NCI-H526 (cell line): Measurements from ENCODE around the gene NOS1.

ENCODE experiments used
- DNase-seq, 2 experiments: peaks; one replicate each; lab custom pipeline; 2025; lab: John Stamatoyannopoulos, UW

The NOS1 gene

DNA sequence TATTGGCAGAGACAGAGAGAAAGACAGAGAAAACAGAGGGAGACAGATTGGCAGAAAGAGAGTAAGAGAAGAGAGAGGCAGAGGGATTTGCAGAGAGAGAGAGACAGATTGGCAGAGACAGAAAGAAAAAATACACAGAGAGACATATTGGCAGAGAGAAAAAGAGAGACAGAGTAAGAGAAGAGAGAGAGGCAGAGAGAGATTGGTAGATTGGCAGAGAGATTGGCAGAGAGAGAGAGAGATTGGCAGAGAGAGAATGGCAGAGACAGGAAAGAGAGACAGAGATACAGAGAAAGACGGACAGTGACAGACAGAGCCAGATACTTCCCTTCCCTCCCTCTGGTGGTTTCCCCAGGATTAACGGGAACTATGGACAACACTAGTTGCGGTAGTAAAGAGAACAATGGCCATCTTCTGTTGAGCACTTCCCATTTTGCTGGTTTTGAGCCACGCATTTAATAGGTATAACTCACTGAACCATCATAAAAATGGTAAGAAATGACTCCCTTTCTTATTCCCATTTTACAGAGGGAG, 2.6 kb upstream of the NOS1 start:
- DNase-seq = peak in 1 of 2 experiments; percentile 40

DNA sequence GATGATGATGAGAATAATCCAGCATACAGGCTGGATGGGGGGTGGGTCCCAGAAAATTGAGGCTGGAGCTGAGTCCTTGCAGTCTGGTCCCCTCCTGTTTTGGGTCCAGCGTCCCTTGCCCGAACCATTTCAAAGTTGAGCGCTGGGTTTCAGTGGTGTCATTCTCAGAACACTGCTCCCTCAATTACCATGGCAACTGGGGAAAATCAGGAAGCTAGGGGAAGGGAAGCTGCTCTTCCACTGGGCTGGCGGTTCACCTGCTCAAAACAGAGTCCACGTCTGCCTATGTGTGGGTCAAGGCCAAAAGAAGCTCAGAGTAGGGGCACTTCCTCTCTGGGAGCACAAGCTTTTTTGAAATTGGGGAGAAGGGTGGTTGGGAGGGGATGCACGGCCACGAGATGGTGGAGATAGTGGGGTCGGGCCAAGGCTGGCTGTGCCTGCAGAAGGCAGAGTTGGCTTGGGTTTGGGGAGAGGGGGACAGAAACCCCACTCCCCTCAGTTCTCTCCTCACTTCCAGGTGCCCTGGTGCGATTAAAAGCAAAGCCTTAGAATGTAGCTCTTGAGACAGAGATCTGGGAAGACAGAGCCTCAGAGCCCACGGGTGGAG, 1.7 kb upstream of the NOS1 start:
- no peak for DNase-seq

DNA sequence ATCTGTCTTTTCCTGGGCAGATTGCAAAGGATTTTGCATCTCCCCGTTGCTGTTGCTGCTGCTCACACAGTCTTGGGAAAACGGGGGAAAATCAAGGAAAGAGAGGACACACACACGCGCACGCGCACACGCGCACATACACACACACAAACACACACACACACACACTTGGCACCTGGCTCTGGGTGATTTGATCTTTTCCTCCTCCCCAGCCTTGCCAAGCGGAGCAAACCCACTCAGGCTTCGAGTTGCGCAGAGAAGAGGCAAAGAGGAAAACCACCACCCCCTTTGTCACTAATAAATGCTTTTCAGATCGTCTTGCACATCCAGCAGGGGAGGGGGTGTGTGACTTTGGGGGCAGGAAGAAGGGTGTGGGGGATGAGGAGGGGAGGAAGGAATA, 965 bp upstream of the NOS1 start:
- no peak for DNase-seq

- DNase-seq = no peak
These were observed 479 bp upstream of the NOS1 start for GRCh38 chr12:117361905-117362304.

- peak in 1 of 2 experiments; percentile 43 for DNase-seq
These were observed 677 bp downstream of the NOS1 start for GRCh38 chr12:117360551-117361346.

DNA sequence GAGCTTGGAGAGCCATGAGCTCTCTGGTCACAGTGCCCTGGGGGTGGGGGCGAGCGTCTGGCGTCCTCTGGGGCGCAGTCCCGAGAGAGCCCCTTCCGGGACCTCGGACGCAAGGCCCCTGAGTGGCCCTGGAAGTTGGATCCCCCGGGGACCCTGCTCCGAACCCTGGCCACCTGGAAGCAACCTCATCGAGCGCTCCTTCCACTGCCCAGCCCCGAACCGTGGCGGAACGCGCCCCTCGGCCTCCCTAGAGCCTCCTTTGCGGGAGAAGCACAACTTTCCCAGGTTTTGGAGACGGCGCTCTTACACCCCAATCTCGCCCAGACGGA, 1.2 kb downstream of the NOS1 start:
- no peak for DNase-seq

GRCh38 chr12:117359029-117359845, 2.2 kb downstream of the NOS1 start:
- peak in 1 of 2 experiments; percentile 37 for DNase-seq

DNA sequence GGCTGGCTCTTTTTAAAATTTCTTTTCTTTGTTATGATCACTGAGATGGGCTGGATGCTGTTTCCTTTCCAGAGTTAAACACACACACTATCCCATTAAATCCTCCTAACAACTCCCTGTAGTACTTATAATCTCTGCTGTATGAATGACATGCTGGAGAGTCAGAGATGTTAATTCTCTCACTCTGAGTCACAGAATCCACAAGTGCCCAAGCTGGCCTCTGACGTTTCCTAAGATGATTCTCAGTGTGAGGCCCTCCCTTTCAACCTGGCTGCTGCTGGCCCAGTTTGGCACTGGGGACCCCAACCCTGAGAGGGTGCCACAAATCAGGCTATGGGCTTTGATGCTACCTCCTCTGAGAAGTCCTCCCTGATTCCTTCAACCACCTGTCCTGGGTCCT, 5.4 kb downstream of the NOS1 start:
- no peak for DNase-seq

GRCh38 chr12:117352883-117353282, 8.5 kb downstream of the NOS1 start:
- no peak for DNase-seq

DNA sequence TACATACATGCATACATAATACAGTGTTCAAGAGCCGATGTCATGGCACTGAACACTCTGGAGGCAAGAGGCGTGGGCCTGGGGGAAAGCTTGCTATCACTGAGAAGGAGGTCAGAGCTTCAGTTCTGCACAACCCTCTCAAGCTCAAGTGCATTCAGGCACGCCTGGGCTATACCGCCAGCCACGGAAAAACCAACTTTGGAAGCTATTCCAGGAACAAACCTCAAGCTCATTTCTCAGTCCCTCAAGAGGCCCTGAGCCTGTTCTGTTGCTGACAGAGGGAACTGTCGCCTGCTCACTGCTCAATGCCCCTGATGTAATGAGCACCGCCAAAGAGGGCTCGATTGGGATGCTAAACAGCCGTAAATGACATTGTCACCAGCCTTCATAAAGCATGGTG, 9.2 kb downstream of the NOS1 start:
- no peak for DNase-seq

GRCh38 chr12:117350140-117350539, 11.3 kb downstream of the NOS1 start:
- no peak for DNase-seq

DNA sequence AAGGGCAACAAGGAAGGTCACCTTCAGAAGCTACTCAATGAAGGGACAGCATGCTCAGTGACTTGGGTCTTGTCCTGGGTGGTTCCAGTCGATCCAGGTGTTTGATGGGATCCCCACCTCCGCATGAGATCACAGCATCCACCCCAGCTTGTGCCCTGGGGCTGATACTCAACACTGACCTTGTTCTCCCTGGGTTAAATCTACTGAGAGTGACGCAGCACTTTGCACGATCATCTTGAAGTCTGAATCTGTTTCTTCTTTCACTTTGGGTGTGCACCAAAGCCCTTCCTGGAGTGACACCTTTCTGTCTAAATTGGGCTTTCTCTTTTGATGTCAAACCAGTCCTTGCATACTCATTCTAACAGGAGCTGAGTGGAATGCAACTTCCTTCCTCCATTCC, 13.8 kb downstream of the NOS1 start:
- DNase-seq = no peak

DNA sequence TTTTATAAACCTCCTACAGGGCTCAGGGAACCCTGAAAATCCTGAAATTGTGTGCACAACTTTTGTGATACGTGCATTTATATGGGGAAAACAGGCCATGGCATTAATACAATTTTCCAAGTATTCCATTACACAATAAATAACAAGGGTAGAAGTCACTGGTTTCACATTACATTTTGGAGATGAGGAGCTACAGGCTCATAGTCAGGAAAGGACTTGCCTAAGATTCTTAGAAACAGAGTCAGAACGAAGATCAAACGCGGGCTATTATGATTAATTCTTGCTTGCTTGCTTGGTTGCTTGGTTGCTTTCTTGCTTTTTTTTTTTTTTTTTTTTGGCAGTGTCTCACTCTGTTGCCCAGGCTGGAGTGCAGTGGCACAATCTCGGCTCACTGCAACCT, 16.7 kb downstream of the NOS1 start:
- DNase-seq = no peak

GRCh38 chr12:117343849-117344248, 17.6 kb downstream of the NOS1 start:
- no peak for DNase-seq

GRCh38 chr12:117343296-117343695, 18.1 kb downstream of the NOS1 start:
- DNase-seq = no peak

DNA sequence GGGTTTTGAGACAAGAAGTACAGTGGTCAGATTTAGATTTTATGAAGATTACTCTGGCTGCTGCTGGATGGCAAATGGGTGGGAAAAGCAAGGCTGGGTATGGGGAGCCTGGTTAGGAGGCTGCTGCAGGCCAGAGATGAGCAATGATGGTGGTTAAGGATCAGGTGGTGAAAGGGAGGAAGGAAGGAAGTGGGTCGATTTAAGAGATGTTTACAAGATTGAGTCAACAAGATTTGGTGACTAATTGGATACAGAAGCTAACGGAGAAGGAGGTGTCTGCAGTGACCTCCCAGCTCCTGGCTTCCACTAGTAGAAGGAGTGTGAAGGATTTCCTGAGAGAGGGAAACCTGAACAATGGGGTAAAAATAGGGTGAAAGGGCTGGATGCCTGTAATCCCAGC, 18.7 kb downstream of the NOS1 start:
- no peak for DNase-seq

DNA sequence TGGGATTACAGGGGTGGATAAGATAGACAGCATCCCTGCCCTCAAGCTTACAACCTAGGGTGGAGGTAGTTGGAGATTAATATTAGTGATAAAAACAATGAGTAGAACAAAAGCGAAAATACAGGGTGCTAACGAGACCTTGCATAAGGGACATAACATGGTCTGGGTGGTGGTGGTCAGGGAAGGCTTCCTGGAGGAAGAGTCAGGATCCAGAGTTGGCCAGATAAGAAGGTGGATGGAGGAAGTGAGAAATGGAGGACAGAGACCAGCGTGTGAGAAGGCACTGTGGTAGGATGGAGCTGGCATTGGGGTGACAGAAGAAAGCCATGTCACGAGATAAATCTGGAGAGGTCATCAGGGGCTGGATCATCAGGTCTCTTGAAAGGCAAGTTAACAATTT, 19.2 kb downstream of the NOS1 start:
- no peak for DNase-seq

DNA sequence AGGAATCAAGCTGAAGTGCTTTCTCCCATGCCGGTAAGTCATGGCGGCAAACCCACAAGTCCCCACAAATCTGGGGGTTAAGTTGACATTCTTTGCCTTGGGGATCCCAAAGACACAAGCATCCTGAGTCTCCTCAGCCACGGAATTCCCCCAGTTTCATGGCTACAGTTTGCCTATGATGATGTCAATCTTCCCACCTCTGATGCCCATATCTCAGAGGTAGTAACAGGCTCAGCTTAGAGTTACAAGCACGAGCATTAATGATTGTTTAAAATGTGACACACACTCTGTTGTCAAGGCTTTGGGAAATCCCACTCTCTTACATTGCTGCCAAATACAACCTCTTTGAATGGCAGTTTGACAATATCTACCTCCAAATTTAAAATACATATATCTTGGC, 22.3 kb downstream of the NOS1 start:
- DNase-seq = no peak

- no peak for DNase-seq
These were observed 26.4 kb downstream of the NOS1 start for GRCh38 chr12:117334855-117335587.

DNA sequence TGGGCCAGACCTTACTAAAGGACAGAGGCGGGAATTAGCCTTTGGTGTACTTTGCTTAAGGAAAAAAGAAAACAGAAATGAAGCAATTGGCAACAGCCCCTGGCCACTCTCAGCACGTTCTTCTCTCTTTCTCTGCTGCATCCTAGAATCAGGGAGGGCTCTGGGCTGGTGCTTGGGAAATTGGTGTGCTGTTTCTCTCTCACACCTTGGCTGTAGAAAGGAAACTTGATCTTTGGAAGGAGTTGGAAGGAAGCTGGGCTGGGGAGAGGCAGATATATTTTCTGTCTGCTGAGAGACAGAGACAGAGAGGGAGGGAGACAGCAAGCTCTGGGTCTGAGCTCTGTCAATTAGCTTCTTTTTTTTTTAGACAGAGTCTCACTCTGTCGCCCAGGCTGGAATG, 27.4 kb downstream of the NOS1 start:
- no peak for DNase-seq

DNA sequence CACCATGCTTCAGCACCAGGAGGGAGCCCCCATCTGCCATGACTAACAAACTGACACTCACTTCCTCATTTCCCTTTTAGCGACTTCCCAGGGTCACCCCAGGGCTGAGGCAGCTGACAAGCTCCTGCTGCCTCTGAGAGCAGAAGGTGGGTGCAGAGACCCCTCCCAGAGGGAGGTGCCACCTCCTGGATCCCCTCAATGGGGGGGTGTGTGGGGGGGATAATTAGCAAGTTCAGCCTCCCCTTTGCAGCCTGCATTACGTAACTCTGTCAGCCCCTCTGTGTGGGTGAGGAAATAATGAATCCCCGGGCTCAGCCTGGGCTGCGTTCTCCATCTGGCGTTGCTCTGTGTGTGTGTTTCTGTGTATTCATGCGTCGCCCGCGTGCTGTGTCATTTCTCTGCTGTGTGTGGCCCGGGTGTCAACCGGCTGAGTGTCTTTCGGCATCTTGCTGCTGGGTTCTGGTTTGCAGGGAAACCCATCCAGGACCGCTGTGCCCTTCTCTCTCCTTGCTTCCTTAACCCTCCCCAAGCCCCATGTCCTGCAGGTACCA, 28.0 kb downstream of the NOS1 start:
- peak in 1 of 2 experiments; percentile 22 for DNase-seq

DNA sequence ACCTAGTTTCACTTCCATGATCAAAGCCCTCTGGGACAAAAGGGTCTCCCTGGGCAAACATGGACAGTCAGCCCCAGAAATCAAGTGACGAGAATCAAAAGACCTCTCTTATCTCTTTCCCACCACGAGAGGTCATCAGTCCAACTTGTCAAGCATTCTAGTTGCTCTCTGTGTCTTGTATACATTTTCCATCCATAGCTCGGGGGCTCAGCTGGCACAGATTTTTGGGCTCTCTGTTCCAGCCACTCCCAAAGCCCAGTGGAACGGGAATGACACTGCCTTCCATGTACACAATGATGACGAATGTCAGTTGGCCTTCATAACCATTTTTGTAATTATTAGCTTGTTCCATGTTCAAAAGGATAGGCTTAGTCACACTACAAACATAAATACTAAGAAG, 29.7 kb downstream of the NOS1 start:
- DNase-seq = no peak
